HG03097 (cell line): ENCODE data around the gene SPRR2E.
"Not testable (repeated sequence)": the region's sequence is repeated elsewhere in the genome, so short reads cannot be mapped to it uniquely, and the experiment has no call there.

Experiments
- ATAC-seq: cut with Tn5 transposase; IDR thresholded peaks from one replicate; pipeline ENCODE4 v1.9.1; 2021; ENCODE audit not compliant: unreplicated experiment, low FRiP score

The SPRR2E gene

GRCh38 chr1:153071511-153071910, 22.8 kb downstream of the SPRR2E start, which contains the start of gene SPRR2B:
SPRR2B (minus strand) TSS chr1:153071611; CDS start chr1:153070839, 772 bp downstream.
- ATAC-seq = no peak

- ATAC-seq = no peak
Measured at GRCh38 chr1:153070243-153070642, 24.1 kb downstream of the SPRR2E start.

GRCh38 chr1:153058826-153059784, 35.2 kb downstream of the SPRR2E start:
- no peak for ATAC-seq

GRCh38 chr1:153058154-153058553, 36.2 kb downstream of the SPRR2E start:
- ATAC-seq = no peak

- no peak for ATAC-seq
Measured at GRCh38 chr1:153057375-153057774, 37.0 kb downstream of the SPRR2E start, which contains the start of gene SPRR2A. SPRR2A (minus strand) TSS chr1:153057512; CDS start chr1:153056735, 777 bp downstream.

- not testable (repeated sequence) for ATAC-seq
Measured at GRCh38 chr1:153056111-153056510, 38.2 kb downstream of the SPRR2E start.

GRCh38 chr1:153049211-153049610, 45.1 kb downstream of the SPRR2E start:
- ATAC-seq = no peak
